ENCODE data around the gene PPP2R1B.

PPP2R1B gene

DNA sequence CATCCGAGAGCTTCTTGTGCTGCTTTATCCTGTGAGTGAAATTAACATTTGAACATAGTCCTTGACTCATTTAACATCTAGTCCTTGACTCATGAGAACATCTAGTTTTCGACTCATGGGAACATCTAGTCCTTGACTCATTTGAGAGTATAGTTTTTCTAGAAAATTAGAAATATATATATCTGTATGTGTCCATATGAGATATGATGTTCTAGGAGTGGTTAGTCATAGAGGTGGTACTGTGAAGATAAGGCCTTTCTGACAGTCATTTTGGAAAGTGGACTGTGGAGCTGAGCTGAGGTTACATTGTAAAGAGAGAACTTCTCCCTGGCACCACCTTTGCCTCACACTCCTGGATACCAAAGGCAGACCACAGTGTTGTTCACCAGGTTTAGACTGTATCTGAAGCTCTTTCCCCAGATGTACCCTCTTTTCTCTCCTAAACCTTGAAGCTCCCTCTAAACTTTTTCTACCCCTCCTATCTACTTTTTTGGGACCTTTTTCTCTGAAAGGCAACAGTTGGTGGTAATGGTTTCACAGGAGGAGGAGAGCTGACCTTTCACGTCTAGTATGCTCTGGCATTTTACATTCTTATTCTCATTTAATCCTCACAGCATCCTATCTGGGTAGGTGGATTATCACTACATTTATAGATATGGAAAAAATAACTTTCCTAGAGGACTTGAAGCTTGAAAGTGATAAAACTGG, 67.2 kb downstream of the PPP2R1B start:
- no peak for DNase-seq (ENCODE audit: insufficient read length, low spot score)
- FAIRE-seq = no peak

DNA sequence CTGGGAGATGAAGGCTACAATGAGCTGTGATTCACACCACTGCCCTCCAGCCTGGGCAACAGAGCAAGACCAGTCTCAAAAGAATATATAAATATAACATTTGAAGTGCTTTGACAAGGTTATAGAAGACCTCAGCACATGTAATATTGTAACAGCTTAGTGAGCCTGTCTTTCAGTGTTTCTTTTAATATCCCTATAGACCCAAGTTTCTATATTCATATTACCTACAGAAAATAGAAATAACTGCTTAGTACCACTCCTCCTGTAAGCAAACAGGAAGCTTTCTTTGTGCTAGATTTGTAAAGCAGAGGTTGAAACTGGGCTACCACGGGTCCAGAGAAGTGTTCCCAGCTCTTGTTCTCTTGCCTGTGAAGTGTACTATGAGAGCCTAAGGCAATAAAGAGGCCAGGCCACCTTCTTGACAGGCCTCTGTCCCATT, 68.2 kb downstream of the PPP2R1B start:
- FAIRE-seq = peak; percentile 84

DNA sequence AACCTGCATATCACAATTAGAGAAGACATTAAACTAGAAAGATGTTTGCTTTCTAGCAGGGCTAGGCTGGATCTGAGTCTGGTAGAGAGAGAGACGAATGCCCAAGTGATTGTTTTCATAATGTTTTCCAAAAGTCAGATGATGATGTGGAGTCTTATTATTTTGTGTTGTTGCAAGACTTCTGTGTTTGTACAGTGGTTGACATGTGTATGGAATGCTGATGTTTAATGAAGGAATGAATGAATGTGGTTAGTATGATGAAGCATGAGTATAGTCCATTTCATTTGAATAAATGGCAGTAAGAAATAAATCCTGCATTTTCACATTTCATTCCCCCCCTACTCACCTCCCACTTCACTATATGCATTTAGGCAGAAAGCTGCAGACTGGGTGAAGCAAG, 69.6 kb downstream of the PPP2R1B start:
- FAIRE-seq = no peak
- DNase-seq (ENCODE audit: insufficient read length, low spot score) = no peak

More for the DNA sequence above, 68.2 kb downstream of the PPP2R1B start:
- DNase-seq (ENCODE audit: insufficient read length, low spot score) = no peak

DNA sequence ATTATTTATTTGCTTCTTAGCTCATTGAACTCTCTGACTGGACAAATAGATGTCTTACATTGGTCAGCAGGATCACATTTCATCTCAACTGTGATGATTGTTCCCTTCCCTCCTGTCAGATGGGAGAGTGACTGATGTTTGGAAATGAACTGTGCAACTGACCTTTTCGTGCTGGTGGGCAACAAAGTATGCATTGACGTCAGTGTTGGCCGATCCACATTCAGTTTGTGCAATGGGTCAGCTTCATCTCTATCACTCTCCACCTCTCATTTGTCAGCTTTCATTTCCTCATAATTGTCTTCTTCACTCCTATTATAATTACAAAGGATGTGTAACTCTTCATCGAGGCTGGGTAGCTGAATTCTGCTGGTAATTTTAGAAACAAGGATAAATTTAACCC, 71.3 kb downstream of the PPP2R1B start:
- no peak for DNase-seq (ENCODE audit: insufficient read length, low spot score)
- FAIRE-seq = no peak

DNA sequence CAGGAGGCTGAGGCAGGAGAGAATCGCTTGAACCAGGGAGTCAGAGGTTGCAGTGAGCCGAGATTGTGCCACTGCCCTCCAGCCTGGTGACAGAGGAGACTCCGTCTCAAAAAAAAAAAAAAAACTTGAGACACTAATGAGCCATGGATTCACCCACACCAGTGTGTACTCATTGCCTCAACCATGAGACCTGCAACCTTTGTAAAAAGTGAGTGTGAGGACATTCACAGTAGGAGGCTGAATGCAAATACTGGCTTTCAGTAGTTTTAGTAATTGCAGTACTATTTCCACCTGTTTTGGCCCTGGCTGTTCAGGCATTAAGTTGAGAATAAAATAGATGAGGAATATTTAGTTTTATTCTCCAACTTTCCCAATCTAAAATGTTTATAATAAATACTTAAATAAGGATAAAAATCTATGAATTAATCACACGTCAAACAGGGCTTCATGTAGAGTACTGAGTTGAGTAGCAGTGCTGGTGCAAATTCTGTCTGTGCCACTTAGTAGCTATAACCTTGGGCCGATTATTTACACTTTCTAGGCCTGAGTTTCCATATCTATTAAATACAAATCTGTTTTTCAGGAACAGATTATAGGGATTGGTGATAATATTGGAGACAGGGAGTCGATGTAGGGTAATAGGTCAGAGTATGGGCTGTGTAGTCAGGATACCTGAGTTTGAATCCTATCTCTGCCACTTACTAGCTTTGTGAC, 72.8 kb downstream of the PPP2R1B start:
- no peak for DNase-seq (ENCODE audit: insufficient read length, low spot score)

DNA sequence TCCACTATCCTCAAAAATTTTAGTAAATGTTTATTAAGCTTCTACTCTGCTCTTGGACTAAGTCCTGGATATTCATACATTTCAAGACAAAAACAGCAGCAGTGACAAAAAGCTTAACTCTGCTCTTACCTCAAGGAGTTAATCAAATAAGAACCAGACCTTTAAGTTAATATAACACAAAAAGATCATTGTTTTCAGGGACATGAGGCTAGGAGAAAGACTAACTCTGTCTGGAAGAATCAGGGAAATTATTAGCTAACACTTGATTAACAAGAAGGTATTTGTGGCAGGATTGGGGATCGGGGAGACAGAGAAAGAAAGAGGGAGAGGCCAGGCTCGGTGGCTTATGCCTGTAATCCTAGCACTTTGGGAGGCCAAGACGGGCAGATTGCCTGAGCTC, 74.4 kb downstream of the PPP2R1B start:
- DNase-seq (ENCODE audit: insufficient read length, low spot score) (no peak), FAIRE-seq (no peak)

More for the DNA sequence above, 72.8 kb downstream of the PPP2R1B start:
- FAIRE-seq = peak; percentile 64

DNA sequence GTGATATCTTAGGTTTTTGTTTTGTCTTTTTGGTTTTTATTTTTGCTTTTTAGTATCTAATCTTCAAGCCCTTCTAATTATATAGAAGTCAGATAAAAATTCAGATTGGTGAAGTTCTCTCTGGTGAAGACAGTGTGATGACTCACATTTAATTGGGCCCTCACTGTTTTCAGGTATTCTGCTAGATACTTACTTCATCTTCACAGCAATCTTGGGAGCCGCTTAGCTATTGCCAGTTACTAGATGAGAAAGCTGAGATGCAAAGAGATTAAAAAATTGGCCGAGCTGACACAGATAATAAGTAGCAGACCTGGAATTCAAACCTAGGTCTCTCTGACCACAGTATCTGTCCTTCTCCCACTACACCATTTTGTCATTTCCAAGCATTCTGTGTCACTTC, 75.0 kb downstream of the PPP2R1B start:
- FAIRE-seq = no peak
- DNase-seq (ENCODE audit: insufficient read length, low spot score) = no peak

DNA sequence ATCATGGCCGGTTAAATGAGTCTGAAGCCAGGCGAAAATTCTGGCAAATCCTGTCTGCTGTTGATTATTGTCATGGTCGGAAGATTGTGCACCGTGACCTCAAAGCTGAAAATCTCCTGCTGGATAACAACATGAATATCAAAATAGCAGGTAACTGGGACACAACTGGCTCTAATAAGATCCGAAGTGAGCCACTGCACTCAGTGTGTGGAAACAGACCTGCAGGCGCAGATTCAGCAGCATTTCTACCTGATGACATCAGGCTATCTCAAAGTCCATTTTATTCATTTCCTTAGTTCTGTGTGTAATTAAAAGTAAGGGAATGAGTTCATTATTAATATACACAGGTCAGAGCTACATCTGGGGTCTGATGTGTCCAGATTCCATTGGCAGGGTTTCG, 78.2 kb downstream of the PPP2R1B start:
- FAIRE-seq = no peak

DNA sequence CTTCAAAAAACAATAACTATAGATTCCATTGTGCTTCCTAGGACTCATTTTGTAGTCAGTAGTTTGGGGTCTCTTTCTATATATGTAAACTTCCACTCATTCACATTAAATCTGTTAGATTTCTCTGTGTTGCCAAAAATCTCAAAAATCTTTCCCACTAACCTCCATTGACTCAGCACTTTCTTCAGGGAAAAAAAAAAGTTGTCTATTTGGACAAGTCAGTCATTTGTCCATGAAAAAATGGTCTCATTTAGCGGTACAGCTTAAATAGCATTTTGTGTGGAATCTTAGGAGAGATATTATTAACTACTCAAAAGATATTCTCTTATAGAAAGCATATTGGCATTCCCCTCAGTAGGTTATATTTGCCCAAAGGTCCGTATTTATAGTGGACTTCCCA, 81.9 kb downstream of the PPP2R1B start:
- DNase-seq (ENCODE audit: insufficient read length, low spot score) = no peak
- no peak for FAIRE-seq

More for the DNA sequence above, 78.2 kb downstream of the PPP2R1B start:
- DNase-seq (ENCODE audit: insufficient read length, low spot score) = no peak

DNA sequence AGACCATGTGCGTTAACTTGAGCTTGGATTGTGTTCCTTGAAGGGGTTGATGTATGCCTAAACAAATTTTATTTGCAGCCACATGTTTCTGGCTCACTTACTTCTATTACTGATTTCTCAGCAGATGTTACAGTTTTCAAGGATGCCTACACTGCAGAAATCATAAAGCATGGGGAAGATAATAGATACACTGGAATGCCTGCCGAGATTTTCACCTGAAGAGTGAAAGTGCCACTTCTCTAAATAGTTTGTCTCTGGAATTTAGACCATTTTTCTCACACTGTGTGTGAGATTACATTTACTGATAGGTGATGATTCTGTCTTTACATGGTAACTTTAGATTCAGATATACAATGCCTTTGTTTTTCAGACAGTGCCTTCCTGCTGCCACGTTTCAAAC, 82.4 kb downstream of the PPP2R1B start:
- no peak for DNase-seq (ENCODE audit: insufficient read length, low spot score)
- no peak for FAIRE-seq

DNA sequence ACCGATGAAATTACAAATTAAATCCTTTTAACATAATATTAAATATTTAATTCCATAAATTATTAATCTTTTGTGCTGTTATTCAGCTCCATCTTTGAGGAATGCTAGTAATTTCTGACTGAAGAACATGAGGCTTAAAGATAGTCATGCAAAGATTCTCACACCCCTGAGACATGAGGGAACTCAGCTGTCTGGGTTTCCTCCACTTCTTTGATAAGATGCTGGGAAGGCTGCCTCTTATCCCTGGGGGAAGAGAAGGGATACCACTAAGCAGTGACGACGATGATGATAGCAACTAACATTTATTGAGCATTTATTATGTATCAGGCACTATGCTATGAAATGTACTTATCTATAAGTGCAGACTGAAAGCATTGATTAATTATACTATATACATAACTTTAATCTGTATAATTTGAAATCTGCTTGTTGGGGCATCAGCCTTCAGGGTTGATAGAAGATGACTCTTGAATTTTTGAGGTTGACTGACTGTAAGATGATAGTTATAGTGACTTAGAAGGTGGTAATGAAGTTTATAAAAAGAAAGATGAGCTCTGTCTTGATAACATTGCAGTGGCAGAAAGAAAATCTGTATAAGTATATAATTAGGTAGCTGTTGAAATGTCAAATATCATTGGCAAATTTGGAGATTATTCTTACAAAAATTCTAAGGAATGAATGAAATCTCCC, 85.6 kb downstream of the PPP2R1B start:
- DNase-seq (ENCODE audit: insufficient read length, low spot score) (no peak), FAIRE-seq (no peak)
